Umbilical cord (tissue), 2 donors: ENCODE results near the gene ISOC2. TPM values are rescaled to one million over a fixed set of nuclear protein-coding genes. Genes with fewer than 3 reads are reported as not detected.
"Not testable (repeated sequence)": the region's sequence is repeated elsewhere in the genome, so short reads cannot be mapped to it uniquely, and the experiment has no call there.

ENCODE experiments used
- DNase-seq: peaks from one replicate; pipeline ENCODE4 v3.0.0-alpha.2; 2015; ENCODE audit warnings: low spot score
- total RNA-seq: library from RNA; depleted of rRNA; stranded (reverse); fragments of >200 nt; gene quantifications from one replicate; pipeline ENCODE4 v1.2.3, GENCODE V29; 2014; ENCODE audit warnings: low replicate concordance; ENCODE audit not compliant: insufficient read depth

ISOC2 gene
- total RNA-seq, 1 donor from 2014 or later: 15.9 TPM

DNA sequence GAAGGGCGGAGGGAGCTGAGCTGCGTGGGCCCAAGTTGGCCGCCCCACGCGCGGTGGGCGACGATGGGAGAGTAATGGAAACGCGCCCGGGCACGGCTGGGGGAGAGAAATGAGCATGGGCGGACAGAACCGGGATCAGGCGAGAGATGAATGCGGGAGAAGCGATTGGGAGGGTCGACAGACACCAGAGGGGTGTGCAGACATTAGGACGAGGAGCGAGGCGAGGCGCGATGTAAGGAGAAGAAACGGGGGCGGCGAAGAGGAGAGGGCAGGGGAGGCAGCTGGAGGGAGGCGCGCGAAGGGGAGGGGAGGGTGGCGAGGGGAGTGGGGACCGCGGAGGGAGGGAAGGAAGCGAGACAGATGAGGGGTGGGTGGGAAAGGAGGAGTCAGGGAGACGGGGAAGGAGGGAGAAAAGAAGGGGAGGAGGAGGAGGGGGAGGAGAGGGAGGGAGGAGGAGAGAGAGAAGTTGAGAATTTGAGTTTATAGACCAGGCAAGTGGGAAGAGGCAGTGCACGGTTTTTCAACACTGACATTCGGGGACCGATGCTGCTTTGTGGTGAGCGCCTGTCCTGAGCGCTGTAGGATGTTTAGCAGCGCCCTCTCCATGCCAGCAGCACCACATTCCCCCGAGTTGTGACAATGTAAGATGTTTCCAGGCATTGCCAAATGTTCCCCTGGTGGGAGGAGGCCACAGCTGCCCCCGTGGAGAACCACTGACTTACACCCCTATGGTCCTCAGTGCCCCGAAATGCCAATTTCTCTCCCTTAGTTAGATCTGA lies 18.2 kb downstream of the ISOC2 start, which contains the start of gene SHISA7:
Gene SHISA7, minus strand, starts transcription at position 256 of the 779 bp plus-strand sequence. CDS start 437 bp downstream, outside the sequence.
- DNase-seq: no peak

GRCh38 chr19:55442372-55442961 lies 19.0 kb downstream of the ISOC2 start:
- DNase-seq: no peak

DNA sequence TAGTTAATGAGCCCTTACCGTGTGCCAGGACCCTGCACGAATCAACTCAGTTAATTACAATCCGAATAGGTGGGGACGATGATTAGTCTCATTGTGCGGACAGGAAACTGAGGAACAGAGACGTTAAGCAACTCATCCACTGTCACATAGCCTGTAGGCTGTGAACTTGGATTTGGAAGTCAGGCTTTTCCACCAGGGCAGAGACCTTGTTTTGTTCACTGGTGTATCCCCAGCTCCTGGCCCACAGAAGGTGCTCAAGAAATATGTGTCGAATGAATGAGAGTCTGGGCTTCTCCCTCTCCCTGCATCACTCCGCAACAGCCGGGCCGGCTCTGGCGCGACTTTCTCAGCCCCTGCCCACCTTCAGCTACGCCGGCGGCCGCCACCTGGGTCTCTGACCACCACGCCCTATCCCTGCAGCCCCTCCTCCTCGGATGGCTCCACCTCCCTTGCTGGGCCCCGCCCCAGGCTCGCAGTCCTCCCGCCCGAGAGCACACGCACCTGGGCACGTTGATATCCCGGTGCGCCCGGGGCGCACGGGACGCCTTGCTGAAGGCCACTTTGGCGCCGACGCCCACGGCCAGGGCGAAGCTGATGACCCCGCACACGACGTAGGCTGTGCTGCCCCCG lies 19.6 kb downstream of the ISOC2 start:
- no peak for DNase-seq

DNA sequence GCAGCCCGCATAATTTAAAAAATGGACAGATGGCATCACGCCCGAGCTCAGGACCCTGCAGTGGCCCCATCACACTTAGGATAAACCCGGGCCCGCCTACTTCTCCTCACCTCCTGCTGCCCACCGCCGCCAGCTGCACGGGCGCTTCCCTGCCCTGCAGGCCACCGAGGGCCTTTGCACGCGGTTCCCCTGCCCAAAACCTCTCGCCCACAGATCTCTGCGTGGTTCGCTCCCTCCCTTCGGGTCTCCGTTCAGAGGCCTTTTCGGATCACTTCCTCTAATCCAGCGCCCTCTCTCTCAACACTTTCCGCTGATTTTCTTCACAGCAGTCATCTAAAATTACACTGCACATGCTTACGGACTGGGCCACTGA lies 20.1 kb downstream of the ISOC2 start:
- no peak for DNase-seq

GRCh38 chr19:55440411-55441105 lies 20.9 kb downstream of the ISOC2 start:
- no peak for DNase-seq

DNA sequence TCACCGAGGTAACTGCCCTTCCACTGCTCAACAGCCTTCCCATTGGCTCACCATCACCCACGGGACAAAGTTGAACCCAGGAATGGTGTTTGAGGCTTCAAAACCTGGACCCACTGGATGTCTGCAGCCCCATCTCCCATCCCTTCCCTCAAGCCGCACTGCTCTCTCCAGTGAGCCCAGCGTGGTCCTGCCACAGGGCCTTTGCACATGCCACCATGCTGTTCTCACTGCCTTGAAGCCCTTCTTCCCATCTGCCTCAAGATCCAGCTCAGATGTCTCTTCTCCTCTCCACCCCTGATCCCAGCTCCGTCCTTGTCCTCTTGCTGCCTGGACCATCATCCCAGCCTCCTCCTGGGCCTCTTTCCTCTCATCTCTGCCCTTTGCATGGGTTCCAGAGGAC lies 22.4 kb downstream of the ISOC2 start:
- no peak for DNase-seq

DNA sequence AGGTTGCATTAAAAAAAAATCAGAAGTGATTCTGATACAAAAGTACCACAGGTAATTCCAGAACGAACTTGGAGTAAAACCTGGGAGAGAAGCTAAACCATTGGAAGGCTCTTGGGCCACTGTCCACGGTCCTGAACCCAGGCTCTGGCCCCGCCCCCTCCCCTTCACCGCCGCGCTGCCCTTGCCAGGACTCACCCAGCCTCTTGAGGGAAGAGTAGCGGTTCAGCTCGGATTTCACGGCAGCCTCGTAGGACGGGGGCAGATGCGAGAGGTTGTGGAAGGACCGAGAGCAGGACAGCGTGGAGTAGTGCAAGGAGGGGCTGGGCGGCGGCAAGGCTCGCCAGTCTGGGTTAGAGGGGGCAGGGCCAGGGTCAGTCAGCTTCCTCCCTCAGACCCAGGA lies 24.0 kb downstream of the ISOC2 start:
- peak; percentile 62 for DNase-seq

- no peak for DNase-seq
These were observed 24.6 kb downstream of the ISOC2 start for GRCh38 chr19:55436847-55437246.

- no peak for DNase-seq
These were observed 26.4 kb downstream of the ISOC2 start for GRCh38 chr19:55435020-55435419.

DNA sequence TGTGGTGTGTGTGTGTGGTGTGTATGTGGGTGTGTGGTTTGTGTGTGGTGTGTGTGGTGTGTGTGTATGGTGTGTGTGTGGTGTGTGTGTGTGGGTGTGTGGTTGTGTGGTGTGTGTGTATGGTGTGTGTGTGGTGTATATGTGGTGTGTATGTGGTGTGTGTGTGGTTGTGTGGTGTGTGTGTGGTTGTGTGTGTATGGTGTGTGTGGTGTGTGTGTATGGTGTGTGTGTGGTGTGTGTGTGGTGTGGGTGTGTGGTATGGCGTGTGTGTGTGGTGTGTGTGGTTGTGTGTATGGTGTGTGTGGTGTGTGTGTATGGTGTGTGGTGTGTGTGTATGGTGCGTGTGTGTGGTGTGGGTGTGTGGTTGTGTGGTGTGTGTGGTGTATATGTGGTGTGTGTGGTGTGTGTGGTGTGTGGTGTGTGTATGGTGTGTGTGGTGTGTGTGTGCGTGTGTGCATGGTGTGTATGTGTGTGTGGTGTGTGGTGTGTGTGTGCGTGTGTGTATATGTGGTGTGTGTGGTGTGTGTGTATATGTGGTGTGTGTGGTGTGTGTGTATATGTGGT lies 27.0 kb downstream of the ISOC2 start:
- no peak for DNase-seq

GRCh38 chr19:55433292-55433691 lies 28.1 kb downstream of the ISOC2 start:
- DNase-seq: no peak

- no peak for DNase-seq
These were observed 29.0 kb downstream of the ISOC2 start for GRCh38 chr19:55432241-55432959.

- no peak for DNase-seq
These were observed 30.3 kb downstream of the ISOC2 start for GRCh38 chr19:55431183-55431582.

DNA sequence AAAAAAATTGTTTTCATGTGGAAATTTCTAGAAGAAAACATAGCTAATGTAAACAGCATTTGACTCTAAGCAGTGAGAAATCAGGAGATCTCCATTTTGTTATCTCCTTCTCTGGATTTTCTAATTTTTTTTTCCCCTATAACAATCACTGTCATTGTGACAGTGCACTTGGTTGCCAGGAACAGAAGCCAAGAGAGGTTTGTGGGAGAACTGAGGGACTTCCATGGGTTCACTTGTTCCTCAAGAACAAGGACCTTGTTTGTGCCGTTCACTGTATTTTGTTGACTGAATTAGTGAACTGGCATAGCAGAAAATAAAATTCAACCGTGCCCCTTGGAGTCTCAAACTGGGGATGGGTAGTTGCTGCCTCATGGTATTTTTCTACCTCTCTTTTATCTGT lies 35.4 kb downstream of the ISOC2 start:
- no peak for DNase-seq

DNA sequence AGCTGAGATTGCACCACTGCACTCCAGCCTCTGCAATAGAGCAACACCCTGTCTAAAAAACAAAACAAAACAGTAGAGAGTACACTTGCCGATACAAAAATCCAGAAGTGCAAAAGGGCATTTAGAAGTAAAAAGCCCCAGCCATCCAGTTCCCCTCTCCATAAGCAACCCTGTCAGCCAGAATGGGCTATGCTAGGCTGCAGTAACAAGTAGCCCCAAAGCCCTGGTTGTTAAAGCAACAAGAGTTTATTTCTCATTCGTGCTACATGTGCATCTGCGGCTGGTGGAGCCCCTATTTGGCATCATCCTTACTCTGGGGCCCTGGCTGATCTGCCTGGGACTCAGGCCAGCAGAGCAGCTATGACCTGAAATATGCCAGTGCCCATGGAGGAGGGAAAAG lies 36.9 kb downstream of the ISOC2 start:
- DNase-seq: no peak

GRCh38 chr19:55423225-55424005 lies 38.0 kb downstream of the ISOC2 start:
- no peak for DNase-seq

DNA sequence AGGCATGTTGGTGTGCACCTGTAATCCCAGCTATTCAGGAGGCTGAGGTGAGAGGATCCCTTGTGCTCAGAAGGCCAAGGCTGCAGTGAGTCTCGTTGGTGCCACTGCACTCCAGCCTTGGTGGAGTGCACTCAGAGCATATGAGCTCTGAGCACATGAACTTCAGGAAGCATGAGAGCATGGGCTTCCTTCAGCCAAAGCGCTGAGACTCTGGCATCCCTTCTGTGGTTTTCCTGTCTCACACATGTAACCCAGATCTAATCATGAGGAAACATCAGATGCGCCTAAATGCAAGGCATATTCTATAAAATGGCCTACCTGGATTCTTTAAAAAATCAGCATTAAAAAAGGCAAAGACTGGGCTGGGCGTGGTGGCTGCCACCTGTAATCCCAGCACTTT lies 40.2 kb downstream of the ISOC2 start:
- not testable (repeated sequence) for DNase-seq

DNA sequence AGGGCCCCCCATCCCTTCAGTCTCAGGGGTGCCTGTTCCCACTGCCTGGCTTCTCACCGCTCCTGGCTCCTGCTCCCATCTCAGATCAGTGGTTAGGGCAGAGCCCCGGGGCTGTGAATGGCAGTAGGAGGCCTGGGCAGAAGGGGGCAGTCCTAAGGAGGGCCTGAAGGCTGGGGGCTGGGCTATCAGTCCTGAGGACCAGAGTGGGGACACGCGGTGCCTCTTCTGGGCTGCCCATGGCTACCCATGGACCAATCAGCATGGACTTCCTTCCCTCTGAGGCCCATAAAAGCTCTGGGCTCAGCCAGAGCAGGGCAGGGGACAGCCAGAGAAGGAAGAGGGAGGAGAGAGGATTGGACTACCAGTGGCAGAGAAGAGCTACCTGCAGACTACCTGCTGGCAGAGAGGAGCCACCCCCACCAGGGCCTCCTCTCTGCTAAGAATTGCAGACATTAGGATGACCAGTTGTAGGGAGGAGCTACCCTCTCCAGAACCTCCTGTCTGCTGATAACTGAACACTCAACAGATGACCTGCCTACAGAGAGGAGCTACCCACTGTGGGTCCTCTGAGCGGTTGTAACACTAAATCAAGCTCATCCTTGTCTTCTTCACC lies 41.7 kb downstream of the ISOC2 start:
- no peak for DNase-seq

DNA sequence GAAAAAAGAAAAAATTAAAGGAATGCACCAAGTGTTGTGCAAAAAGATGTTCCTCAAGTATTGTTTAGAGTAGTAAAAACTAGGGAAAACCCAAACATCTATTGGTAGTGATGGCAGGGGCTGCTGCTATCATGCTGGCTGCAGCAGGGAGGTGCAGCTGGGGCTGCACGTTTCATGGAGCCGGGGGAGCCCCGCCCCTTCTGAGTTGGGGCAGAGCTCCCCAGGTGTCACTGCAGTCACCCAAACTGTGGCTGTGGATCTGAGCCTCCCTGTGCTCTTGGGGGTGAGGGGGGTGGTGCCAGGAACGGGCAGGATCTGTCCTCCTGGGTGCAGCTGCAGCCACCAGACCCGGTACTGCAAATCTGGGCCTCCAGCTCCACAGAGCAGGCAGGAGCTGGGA lies 42.3 kb downstream of the ISOC2 start:
- no peak for DNase-seq

DNA sequence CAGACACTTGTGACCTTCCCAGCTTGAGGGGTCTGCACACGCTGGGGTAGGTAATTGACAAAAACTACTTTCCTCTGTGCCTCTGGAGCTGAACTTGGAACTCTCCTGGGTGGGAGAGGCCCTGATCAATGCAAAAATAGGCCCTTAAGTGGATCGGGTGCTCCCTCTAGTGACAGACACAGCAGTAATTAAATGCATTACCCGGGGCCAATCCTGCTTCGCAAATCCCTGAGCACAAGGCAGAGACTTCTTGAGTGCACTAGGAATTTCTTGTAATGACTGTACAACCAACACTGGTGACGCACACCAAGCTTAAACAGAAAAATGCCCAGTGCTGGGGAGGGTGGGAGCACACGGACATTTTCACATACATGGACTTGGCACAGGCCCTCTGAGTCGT lies 43.3 kb downstream of the ISOC2 start:
- peak; percentile 82 for DNase-seq
